Measurements from ENCODE around the gene KRT14.
"Not testable (repeated sequence)": the region's sequence is repeated elsewhere in the genome, so short reads cannot be mapped to it uniquely, and the experiment has no call there.

The KRT14 gene

GRCh38 chr17:41586863-41587495, at the start of gene KRT14:
TSS of gene KRT14 (minus strand) at chr17:41586895. CDS start at chr17:41586834, 61 bp downstream.
- no peak for DNase-seq

GRCh38 chr17:41635121-41636097, 48.7 kb upstream of the KRT14 start:
- DNase-seq, result no peak

GRCh38 chr17:41634639-41635038, 47.9 kb upstream of the KRT14 start:
- no peak for DNase-seq

GRCh38 chr17:41633556-41634199, 47.0 kb upstream of the KRT14 start:
- no peak for DNase-seq

- DNase-seq, result no peak
These were observed 45.9 kb upstream of the KRT14 start for GRCh38 chr17:41632482-41633105.

GRCh38 chr17:41631898-41632285, 45.2 kb upstream of the KRT14 start:
- no peak for DNase-seq

GRCh38 chr17:41631025-41631897, 44.6 kb upstream of the KRT14 start:
- DNase-seq, result no peak

- no peak for DNase-seq
These were observed 43.4 kb upstream of the KRT14 start for GRCh38 chr17:41629826-41630670.

GRCh38 chr17:41629316-41629715, 42.6 kb upstream of the KRT14 start:
- DNase-seq, result no peak

- not testable (repeated sequence) for DNase-seq
These were observed 42.0 kb upstream of the KRT14 start for GRCh38 chr17:41628621-41629255.

GRCh38 chr17:41628073-41628370, 41.3 kb upstream of the KRT14 start:
- not testable (repeated sequence) for DNase-seq

- DNase-seq, result no peak
These were observed 40.8 kb upstream of the KRT14 start for GRCh38 chr17:41627316-41628072.

GRCh38 chr17:41626914-41627295, 40.2 kb upstream of the KRT14 start:
- not testable (repeated sequence) for DNase-seq

GRCh38 chr17:41626028-41626913, 39.6 kb upstream of the KRT14 start:
- DNase-seq, result not testable (repeated sequence)

- DNase-seq, result no peak
These were observed 38.9 kb upstream of the KRT14 start for GRCh38 chr17:41625602-41626001.

- no peak for DNase-seq
These were observed 37.8 kb upstream of the KRT14 start, which contains the start of gene KRT17 for GRCh38 chr17:41624208-41625101. TSS of gene KRT17 (minus strand) at chr17:41624575. CDS start at chr17:41624509, 66 bp downstream.

GRCh38 chr17:41623184-41623861, 36.6 kb upstream of the KRT14 start:
- DNase-seq, result not testable (repeated sequence)
